ENCODE data around the gene TFF1.
A peak's percentile ranks its signal among the peaks of the same experiment; 100 is the strongest.

Gene TFF1

DNA sequence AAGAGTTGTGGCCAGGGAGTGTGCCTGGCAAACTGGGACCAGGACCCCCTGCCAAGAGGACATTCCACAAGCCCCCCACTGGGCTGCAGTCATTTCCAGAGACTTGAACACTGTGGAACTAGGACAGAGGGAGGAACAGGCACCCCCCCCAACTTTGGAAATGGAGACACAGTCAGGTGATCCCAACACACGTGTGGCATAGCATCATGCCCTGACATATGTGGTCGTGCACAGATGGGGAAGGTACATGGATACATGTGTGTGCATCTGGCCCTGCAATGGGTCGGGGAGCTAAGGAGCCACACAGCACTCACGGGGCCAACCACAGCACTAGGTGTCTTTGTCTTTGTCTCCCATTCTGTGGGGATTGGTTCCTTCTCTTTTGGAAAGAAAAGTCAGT is 44.5 kb downstream of the TFF1 start:
- Histone ChIP-seq H2BK12ac (ENCODE audit: low read length in 2 of 2) (no peak overlapping the region), H3K4me3 (ENCODE audit: insufficient read depth in 1 of 2, low read depth in 1 of 2, low read length in 2 of 2) (no peak overlapping the region), H2AK5ac (ENCODE audit: low read length, severe bottlenecking) (peak overlapping the region; percentile 33), H3K4me1 (ENCODE audit: control insufficient read depth, insufficient read depth, low read depth, low read length) (peaks cover 27% of the 10 kb centered on the region), H3K27me3 (ENCODE audit: control insufficient read depth in 1 of 2, insufficient read depth in 1 of 2, low read length in 2 of 2) (peaks cover 0 to 48% of the 10 kb centered on the region in 2 experiments), H3K4me2 (ENCODE audit: low read length, poor library complexity, severe bottlenecking) (no peak overlapping the region), H3K18ac (ENCODE audit: low read depth in 1 of 2, low read length in 2 of 2) (no peak overlapping the region), H3K36me3 (ENCODE audit: control insufficient read depth in 1 of 2, insufficient read depth in 2 of 2, low read depth in 1 of 2, low read length in 2 of 2) (peaks cover 0 to 2% of the 10 kb centered on the region in 2 experiments), H3K9me3 (ENCODE audit: control insufficient read depth, low read length) (no peaks in the 10 kb centered on the region), H2BK5ac (ENCODE audit: low read depth, low read length, poor library complexity, severe bottlenecking) (no peak overlapping the region), H2BK120ac (ENCODE audit: low read depth, low read length) (no peak overlapping the region), H3K14ac (ENCODE audit: low read length in 2 of 2) (no peak overlapping the region), H4K91ac (ENCODE audit: low read length) (peak overlapping the region; percentile 58), H3K79me1 (replicated peaks; ENCODE audit: low read length, poor library complexity, severe bottlenecking) (no peaks in the 10 kb centered on the region), H2AFZ (ENCODE audit: low read depth, low read length) (no peak overlapping the region), H3K9ac (ENCODE audit: low read length) (no peak overlapping the region), H3K27ac (ENCODE audit: low read length, poor library complexity, severe bottlenecking) (no peak overlapping the region), H3K23ac (ENCODE audit: low read length in 2 of 2) (no peak overlapping the region), H4K8ac (ENCODE audit: low read length) (no peak overlapping the region), H3K4ac (ENCODE audit: low read depth in 1 of 2, low read length in 2 of 2) (no peak overlapping the region), H2BK15ac (ENCODE audit: low read depth, poor library complexity, severe bottlenecking) (no peak overlapping the region)
- DNase-seq: no peak
- 63% methylated on average over 4 of the region's 4 CpGs for WGBS

DNA sequence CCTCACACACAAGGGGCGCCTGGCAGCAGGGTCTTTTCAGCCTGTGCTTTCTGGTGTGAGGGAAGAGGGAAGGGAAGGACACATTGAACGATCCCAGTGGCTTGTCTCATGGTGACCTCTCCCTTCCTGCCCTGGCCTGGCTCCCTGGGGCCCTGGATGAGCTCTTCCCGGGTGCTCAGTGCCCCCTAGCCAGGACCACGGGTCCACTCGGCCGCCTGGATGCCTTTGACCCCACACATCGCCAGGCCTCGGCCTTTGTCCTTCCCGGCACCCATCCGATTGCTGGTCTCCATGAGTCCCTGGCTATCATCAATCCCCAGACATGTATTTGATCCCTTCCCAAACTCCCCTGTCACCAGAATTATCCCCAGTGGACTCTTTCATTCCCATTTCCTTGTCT is 45.1 kb downstream of the TFF1 start:
- no peak overlapping the region for H3K9ac ChIP-seq (ENCODE audit: low read length)
- no peaks in the 10 kb centered on the region for H3K9me3 ChIP-seq (ENCODE audit: control insufficient read depth, low read length)
- peaks cover 30% of the 10 kb centered on the region for H3K4me1 ChIP-seq (ENCODE audit: control insufficient read depth, insufficient read depth, low read depth, low read length)
- H3K79me1 ChIP-seq (replicated peaks; ENCODE audit: low read length, poor library complexity, severe bottlenecking): no peaks in the 10 kb centered on the region
- H3K4me3 ChIP-seq (ENCODE audit: insufficient read depth in 1 of 2, low read depth in 1 of 2, low read length in 2 of 2): no peak overlapping the region
- H3K14ac ChIP-seq (ENCODE audit: low read length in 2 of 2): no peak overlapping the region
- no peak overlapping the region for H2AFZ ChIP-seq (ENCODE audit: low read depth, low read length)
- no peak overlapping the region for H2BK5ac ChIP-seq (ENCODE audit: low read depth, low read length, poor library complexity, severe bottlenecking)
- H4K8ac ChIP-seq (ENCODE audit: low read length): no peak overlapping the region
- WGBS: 82% methylated on average over 10 of the region's 10 CpGs
- no peak overlapping the region for H2BK12ac ChIP-seq (ENCODE audit: low read length in 2 of 2)
- no peak overlapping the region for H3K4ac ChIP-seq (ENCODE audit: low read depth in 1 of 2, low read length in 2 of 2)
- no peak overlapping the region for H3K4me2 ChIP-seq (ENCODE audit: low read length, poor library complexity, severe bottlenecking)
- H2BK15ac ChIP-seq (ENCODE audit: low read depth, poor library complexity, severe bottlenecking): no peak overlapping the region
- H3K36me3 ChIP-seq (ENCODE audit: control insufficient read depth in 1 of 2, insufficient read depth in 2 of 2, low read depth in 1 of 2, low read length in 2 of 2): peaks cover 0 to 3% of the 10 kb centered on the region in 2 experiments
- H3K27me3 ChIP-seq (ENCODE audit: control insufficient read depth in 1 of 2, insufficient read depth in 1 of 2, low read length in 2 of 2): peaks cover 0 to 48% of the 10 kb centered on the region in 2 experiments
- H2BK120ac ChIP-seq (ENCODE audit: low read depth, low read length): no peak overlapping the region
- H3K23ac ChIP-seq (ENCODE audit: low read length in 2 of 2): no peak overlapping the region
- DNase-seq: no peak
- no peak overlapping the region for H2AK5ac ChIP-seq (ENCODE audit: low read length, severe bottlenecking)
- H4K91ac ChIP-seq (ENCODE audit: low read length): no peak overlapping the region
- H3K27ac ChIP-seq (ENCODE audit: low read length, poor library complexity, severe bottlenecking): no peak overlapping the region
- no peak overlapping the region for H3K18ac ChIP-seq (ENCODE audit: low read depth in 1 of 2, low read length in 2 of 2)

GRCh38 chr21:42320791-42321190 is 45.5 kb downstream of the TFF1 start:
- no peak overlapping the region for H3K9ac ChIP-seq (ENCODE audit: low read length)

GRCh38 chr21:42319851-42320572 is 46.3 kb downstream of the TFF1 start:
- Histone ChIP-seq H3K27me3 (ENCODE audit: control insufficient read depth in 1 of 2, insufficient read depth in 1 of 2, low read length in 2 of 2) (peaks cover 0 to 51% of the 10 kb centered on the region in 2 experiments), H2BK120ac (ENCODE audit: low read depth, low read length) (no peak overlapping the region), H2BK5ac (ENCODE audit: low read depth, low read length, poor library complexity, severe bottlenecking) (no peak overlapping the region), H2AK5ac (ENCODE audit: low read length, severe bottlenecking) (no peak overlapping the region), H3K23ac (ENCODE audit: low read length in 2 of 2) (no peak overlapping the region), H2AFZ (ENCODE audit: low read depth, low read length) (no peak overlapping the region), H2BK12ac (ENCODE audit: low read length in 2 of 2) (no peak overlapping the region), H3K79me1 (replicated peaks; ENCODE audit: low read length, poor library complexity, severe bottlenecking) (no peaks in the 10 kb centered on the region), H3K4me2 (ENCODE audit: low read length, poor library complexity, severe bottlenecking) (no peak overlapping the region), H3K9ac (ENCODE audit: low read length) (no peak overlapping the region), H3K9me3 (ENCODE audit: control insufficient read depth, low read length) (no peaks in the 10 kb centered on the region), H3K27ac (ENCODE audit: low read length, poor library complexity, severe bottlenecking) (no peak overlapping the region), H4K91ac (ENCODE audit: low read length) (no peak overlapping the region), H3K18ac (ENCODE audit: low read depth in 1 of 2, low read length in 2 of 2) (no peak overlapping the region), H3K4me1 (ENCODE audit: control insufficient read depth, insufficient read depth, low read depth, low read length) (peaks cover 39% of the 10 kb centered on the region), H3K36me3 (ENCODE audit: control insufficient read depth in 1 of 2, insufficient read depth in 2 of 2, low read depth in 1 of 2, low read length in 2 of 2) (peaks cover 0 to 3% of the 10 kb centered on the region in 2 experiments), H4K8ac (ENCODE audit: low read length) (no peak overlapping the region), H3K14ac (ENCODE audit: low read length in 2 of 2) (no peak overlapping the region), H2BK15ac (ENCODE audit: low read depth, poor library complexity, severe bottlenecking) (no peak overlapping the region), H3K4ac (ENCODE audit: low read depth in 1 of 2, low read length in 2 of 2) (no peak overlapping the region), H3K4me3 (ENCODE audit: insufficient read depth in 1 of 2, low read depth in 1 of 2, low read length in 2 of 2) (no peak overlapping the region)
- WGBS: 87% methylated on average over 17 of the region's 17 CpGs
- DNase-seq: no peak

More at GRCh38 chr21:42320791-42321190, 45.5 kb downstream of the TFF1 start:
- H2AK5ac ChIP-seq (ENCODE audit: low read length, severe bottlenecking): no peak overlapping the region
- H2BK120ac ChIP-seq (ENCODE audit: low read depth, low read length): no peak overlapping the region
- no peak overlapping the region for H3K4me2 ChIP-seq (ENCODE audit: low read length, poor library complexity, severe bottlenecking)
- H3K4me3 ChIP-seq (ENCODE audit: insufficient read depth in 1 of 2, low read depth in 1 of 2, low read length in 2 of 2): no peak overlapping the region
- 83% methylated on average over 8 of the region's 8 CpGs for WGBS
- H3K4me1 ChIP-seq (ENCODE audit: control insufficient read depth, insufficient read depth, low read depth, low read length): peaks cover 32% of the 10 kb centered on the region
- peaks cover 0 to 50% of the 10 kb centered on the region in 2 experiments for H3K27me3 ChIP-seq (ENCODE audit: control insufficient read depth in 1 of 2, insufficient read depth in 1 of 2, low read length in 2 of 2)
- no peak overlapping the region for H4K91ac ChIP-seq (ENCODE audit: low read length)
- H2BK15ac ChIP-seq (ENCODE audit: low read depth, poor library complexity, severe bottlenecking): no peak overlapping the region
- H3K9me3 ChIP-seq (ENCODE audit: control insufficient read depth, low read length): no peaks in the 10 kb centered on the region
- no peak overlapping the region for H3K4ac ChIP-seq (ENCODE audit: low read depth in 1 of 2, low read length in 2 of 2)
- no peaks in the 10 kb centered on the region for H3K79me1 ChIP-seq (replicated peaks; ENCODE audit: low read length, poor library complexity, severe bottlenecking)
- no peak overlapping the region for H3K23ac ChIP-seq (ENCODE audit: low read length in 2 of 2)
- peaks cover 0 to 3% of the 10 kb centered on the region in 2 experiments for H3K36me3 ChIP-seq (ENCODE audit: control insufficient read depth in 1 of 2, insufficient read depth in 2 of 2, low read depth in 1 of 2, low read length in 2 of 2)
- DNase-seq: no peak
- no peak overlapping the region for H2AFZ ChIP-seq (ENCODE audit: low read depth, low read length)
- no peak overlapping the region for H3K18ac ChIP-seq (ENCODE audit: low read depth in 1 of 2, low read length in 2 of 2)
- no peak overlapping the region for H2BK12ac ChIP-seq (ENCODE audit: low read length in 2 of 2)
- no peak overlapping the region for H4K8ac ChIP-seq (ENCODE audit: low read length)
- H2BK5ac ChIP-seq (ENCODE audit: low read depth, low read length, poor library complexity, severe bottlenecking): no peak overlapping the region
- no peak overlapping the region for H3K27ac ChIP-seq (ENCODE audit: low read length, poor library complexity, severe bottlenecking)
- no peak overlapping the region for H3K14ac ChIP-seq (ENCODE audit: low read length in 2 of 2)
